ENCODE results near the gene IP6K3. TPM values are rescaled to one million over a fixed set of nuclear protein-coding genes. Genes with fewer than 3 reads are reported as not detected.

IP6K3 gene
- total RNA-seq, 2 donors from 2014 or later = 17.3 to 29.9 TPM

DNA sequence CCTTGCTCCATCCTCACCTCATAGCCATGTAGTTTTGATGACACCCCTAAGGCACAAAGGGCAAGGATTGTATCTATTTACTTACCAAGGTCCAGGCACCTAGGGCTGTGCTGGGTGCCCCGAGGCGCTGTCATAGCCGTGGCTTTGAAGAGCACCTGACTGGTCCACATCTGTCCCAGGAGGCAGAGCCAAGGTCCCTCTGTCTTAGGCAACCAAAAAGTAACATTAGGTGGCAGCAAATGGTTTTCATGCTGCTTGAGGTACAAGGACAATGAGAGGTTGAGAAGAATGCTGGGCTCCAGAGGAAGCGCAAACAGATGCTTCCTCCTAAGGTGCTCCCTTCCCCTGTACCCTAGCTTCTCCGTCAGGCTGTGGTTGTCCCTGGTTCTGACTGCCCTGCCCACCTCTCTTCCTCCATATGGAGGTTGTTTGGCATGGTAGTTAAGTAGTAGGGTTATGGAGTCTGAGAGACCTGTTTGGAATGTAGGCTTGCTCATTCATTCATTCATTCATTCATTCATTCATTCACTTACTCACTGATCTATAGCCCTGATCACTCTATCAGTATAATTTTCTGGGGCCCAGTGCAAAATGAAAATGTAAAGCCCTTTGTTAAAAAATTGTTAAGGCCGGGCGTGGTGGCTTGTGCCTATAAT lies 32.2 kb downstream of the IP6K3 start:
- TF ChIP-seq, protein P1, sequence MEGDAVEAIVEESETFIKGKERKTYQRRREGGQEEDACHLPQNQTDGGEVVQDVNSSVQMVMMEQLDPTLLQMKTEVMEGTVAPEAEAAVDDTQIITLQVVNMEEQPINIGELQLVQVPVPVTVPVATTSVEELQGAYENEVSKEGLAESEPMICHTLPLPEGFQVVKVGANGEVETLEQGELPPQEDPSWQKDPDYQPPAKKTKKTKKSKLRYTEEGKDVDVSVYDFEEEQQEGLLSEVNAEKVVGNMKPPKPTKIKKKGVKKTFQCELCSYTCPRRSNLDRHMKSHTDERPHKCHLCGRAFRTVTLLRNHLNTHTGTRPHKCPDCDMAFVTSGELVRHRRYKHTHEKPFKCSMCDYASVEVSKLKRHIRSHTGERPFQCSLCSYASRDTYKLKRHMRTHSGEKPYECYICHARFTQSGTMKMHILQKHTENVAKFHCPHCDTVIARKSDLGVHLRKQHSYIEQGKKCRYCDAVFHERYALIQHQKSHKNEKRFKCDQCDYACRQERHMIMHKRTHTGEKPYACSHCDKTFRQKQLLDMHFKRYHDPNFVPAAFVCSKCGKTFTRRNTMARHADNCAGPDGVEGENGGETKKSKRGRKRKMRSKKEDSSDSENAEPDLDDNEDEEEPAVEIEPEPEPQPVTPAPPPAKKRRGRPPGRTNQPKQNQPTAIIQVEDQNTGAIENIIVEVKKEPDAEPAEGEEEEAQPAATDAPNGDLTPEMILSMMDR (IDR thresholded peaks at IDR 0.05) = no peak
- H3K4me1 ChIP-seq = peaks cover 0 to 28% of the 10 kb centered on the region in 2 donors

DNA sequence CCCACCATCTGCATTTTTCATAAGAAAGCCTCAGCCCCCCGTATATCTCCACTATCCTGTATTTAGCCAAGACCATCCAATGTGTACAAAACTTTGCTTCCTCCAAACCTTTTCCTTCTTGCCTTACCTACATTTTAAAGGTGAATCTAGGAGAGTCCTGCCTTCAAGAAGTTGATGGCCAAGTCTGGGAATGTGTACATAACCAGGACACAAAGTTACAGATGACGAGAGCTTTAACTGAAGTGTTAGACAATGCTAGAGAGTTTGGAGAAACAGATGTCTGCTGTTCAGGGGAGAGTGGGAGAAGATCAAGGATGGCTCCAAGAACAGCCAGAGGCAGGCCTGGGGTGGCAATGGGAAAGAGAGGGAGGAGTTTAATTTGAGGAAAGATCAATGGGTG lies 32.9 kb downstream of the IP6K3 start:
- peaks cover 0 to 31% of the 10 kb centered on the region in 2 donors for H3K4me1 ChIP-seq

More for the DNA sequence above, 32.2 kb downstream of the IP6K3 start:
- Histone ChIP-seq H3K4me3 (no peak overlapping the region), H3K27me3 (no peaks in the 10 kb centered on the region), H3K36me3 (no peaks in the 10 kb centered on the region), H3K9me3 (no peaks in the 10 kb centered on the region), H3K27ac (no peak overlapping the region)
- DNase-seq (ENCODE audit: low spot score) = no peak

DNA sequence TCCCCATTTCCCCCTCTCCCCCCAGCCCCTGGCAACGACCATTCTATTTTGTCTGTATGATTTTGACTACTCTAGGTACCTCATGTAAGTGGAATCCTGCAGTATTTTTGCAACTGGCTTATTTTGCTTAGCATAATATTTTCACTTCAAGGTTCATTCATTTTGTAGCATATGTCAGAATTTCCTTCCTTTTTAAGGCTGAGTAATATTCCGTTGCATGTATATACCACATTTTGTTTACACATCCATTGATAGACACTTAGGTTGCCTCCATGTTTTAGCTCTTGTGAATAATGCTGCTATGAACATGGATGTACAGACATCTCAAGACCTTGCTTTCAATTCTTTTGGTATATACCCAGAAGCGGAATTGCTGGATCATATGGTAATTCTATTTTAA lies 33.8 kb downstream of the IP6K3 start:
- Histone ChIP-seq H3K27ac (no peak overlapping the region), H3K27me3 (no peaks in the 10 kb centered on the region), H3K4me3 (no peak overlapping the region), H3K9me3 (no peaks in the 10 kb centered on the region), H3K36me3 (no peaks in the 10 kb centered on the region), H3K4me1 (peaks cover 0 to 31% of the 10 kb centered on the region in 2 donors)
- no peak for DNase-seq (ENCODE audit: low spot score)
- TF ChIP-seq, protein P1 (IDR thresholded peaks at IDR 0.05) = no peak

More for the DNA sequence above, 32.9 kb downstream of the IP6K3 start:
- no peak overlapping the region for H3K4me3 ChIP-seq
- H3K36me3 ChIP-seq = no peaks in the 10 kb centered on the region
- no peak overlapping the region for H3K27ac ChIP-seq
- no peaks in the 10 kb centered on the region for H3K9me3 ChIP-seq
- no peak for DNase-seq (ENCODE audit: low spot score)
- no peaks in the 10 kb centered on the region for H3K27me3 ChIP-seq
- TF ChIP-seq, protein P1 (IDR thresholded peaks at IDR 0.05) = no peak

DNA sequence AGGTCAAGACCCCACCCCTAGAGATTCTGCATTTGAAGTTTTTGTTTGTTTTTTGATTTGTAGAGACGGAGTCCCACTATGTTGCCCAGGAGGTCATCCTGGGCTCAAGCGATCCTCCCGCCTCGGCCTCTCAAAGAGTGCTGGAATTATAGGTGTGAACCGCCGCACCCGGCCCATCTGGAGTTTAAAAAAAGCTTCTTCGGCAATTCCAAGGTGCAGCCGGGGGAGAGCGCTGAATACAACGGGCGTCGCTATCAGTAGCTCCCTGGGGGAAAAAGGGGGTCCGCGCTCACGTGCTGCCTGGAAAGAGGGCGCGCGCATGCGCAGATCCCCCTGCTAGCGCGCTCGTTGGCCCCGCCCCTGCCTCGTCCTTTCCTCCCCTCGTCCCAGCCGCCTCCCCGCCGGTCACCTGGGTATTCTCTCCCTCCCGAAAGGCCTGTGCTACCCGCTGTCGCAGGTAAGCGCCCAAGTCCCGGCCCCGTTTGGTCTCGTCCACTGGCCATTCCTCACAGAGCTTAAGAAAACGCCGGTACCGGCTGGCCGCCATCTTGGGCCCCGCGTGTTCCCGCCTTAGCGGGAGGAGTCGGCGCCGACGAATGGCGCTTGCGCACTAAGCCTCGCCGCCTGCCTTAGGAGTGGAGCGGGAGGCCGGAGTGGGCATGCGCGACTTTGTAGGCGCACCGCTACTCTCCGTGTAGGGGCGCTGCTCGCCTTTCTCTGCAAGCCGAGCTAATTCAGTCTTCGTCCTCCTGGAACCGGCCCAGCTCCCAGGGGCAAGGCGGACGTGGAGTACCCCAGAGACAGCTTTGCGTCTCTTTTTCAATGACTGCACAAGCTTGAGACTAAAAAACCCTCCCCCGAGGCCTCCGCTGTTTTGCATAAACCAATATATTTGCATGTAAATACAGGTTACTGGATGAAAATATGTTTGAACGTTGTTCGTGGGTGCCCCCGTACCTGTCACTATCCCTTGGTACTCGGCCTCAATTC lies 35.3 kb downstream of the IP6K3 start, which contains the start of gene UQCC2:
UQCC2 (minus strand) TSS at position 561 of the 990 bp plus-strand sequence; CDS start at position 547, 14 bp downstream.
- Histone ChIP-seq H3K4me3 (peak within 1 kb of the TSS; percentile 86 to 87), H3K4me1 (peaks cover 0 to 34% of the 10 kb centered on the region in 2 donors), H3K9me3 (no peaks in the 10 kb centered on the region), H3K27ac (peak within 1 kb of the TSS; percentile 96 to 98), H3K36me3 (no peaks in the 10 kb centered on the region), H3K27me3 (no peaks in the 10 kb centered on the region)
- TF ChIP-seq, protein P1 (IDR thresholded peaks at IDR 0.05) = peak; percentile 24 to 84
- DNase-seq (ENCODE audit: low spot score) = peak; percentile 96

DNA sequence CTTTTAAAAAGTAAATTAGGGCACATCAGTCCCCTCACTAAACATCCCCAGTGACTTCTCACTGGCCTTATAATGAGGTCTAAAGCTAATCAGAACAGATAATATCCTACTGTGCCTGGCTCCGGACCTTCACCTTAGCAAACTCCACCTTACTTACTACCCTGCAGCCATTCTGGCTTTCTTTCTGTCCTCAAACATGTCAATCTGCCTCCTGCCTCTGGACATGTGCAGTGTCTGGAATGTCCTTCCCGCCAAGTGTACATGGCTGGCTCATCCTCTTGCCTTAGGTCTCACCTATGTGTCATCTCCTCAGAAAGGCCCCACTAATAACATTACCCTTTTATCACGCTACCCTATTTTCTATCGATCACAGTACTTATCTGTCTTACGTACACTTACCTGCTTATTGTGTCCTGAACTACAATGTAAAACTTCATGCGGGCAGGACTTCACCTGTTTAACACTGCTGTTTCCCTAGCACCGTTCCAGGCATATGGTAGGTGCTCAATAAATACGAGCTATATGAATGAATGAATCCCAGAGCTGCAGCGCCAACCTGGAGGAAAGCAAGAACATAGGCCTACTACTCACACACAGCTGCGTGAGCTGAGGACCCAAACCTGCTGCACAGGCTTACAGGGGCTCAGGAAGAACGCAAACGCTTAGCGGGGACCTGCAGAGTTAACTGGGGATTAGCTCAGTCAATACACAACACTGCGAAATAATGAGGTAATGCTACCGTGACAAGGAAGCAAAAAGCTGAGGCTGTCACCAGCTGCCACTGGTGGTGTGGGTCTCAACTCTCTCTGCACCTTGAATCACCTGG lies 36.2 kb downstream of the IP6K3 start:
- peak overlapping the region; percentile 96 to 98 for H3K27ac ChIP-seq

More for the DNA sequence above, 36.2 kb downstream of the IP6K3 start:
- Histone ChIP-seq H3K4me3 (peak overlapping the region; percentile 86 to 87), H3K36me3 (no peaks in the 10 kb centered on the region), H3K9me3 (no peaks in the 10 kb centered on the region), H3K4me1 (peaks cover 0 to 34% of the 10 kb centered on the region in 2 donors), H3K27me3 (no peaks in the 10 kb centered on the region)
- TF ChIP-seq, protein P1 (IDR thresholded peaks at IDR 0.05) = no peak
- DNase-seq (ENCODE audit: low spot score) = no peak

Measured in right atrium auricular region (tissue), 2 donors.